Osteoblast (primary cell): ENCODE measurements around the gene CHCHD4. TPM values are rescaled to one million over a fixed set of nuclear protein-coding genes. Genes with fewer than 3 reads are reported as not detected.
A peak's percentile ranks its signal among the peaks of the same experiment; 100 is the strongest.

Source experiments
- DNase-seq: peaks from one replicate; pipeline ENCODE4 v3.0.0; 2011; ENCODE audit warnings: low spot score, mixed read lengths; ENCODE audit not compliant: insufficient read length; ENCODE audit errors: missing footprints
- H2AFZ ChIP-seq: 2 replicates; pipeline ENCODE4 v1.6.0; 2011; ENCODE audit warnings: mild to moderate bottlenecking, low read length
- H3K27ac ChIP-seq: 2 replicates; pipeline ENCODE4 v1.5.1; 2011; ENCODE audit warnings: mild to moderate bottlenecking, low read depth, low read length, moderate library complexity
- H3K27me3 ChIP-seq: 2 replicates; pipeline ENCODE4 v1.6.0; 2012; ENCODE audit warnings: mild to moderate bottlenecking, control low read depth, inconsistent platforms, low read length, moderate library complexity; ENCODE audit not compliant: insufficient read depth
- H3K36me3 ChIP-seq: 2 replicates; pipeline ENCODE4 v1.5.1; 2011; ENCODE audit warnings: mild to moderate bottlenecking, low read length, control low read depth, moderate library complexity; ENCODE audit not compliant: insufficient read depth
- H3K4me1 ChIP-seq: 2 replicates; pipeline ENCODE4 v1.5.1; 2011; ENCODE audit warnings: mild to moderate bottlenecking, low read length, control low read depth, moderate library complexity; ENCODE audit not compliant: insufficient read depth
- H3K4me2 ChIP-seq: 2 replicates; pipeline ENCODE4 v1.6.0; 2011; ENCODE audit warnings: mild to moderate bottlenecking, low read length; ENCODE audit not compliant: insufficient read depth
- H3K4me3 ChIP-seq: fragments of 200-600 bp; sonication (generic); 3 replicates; pipeline ENCODE4 v1.5.1; 2012; ENCODE audit warnings: mild to moderate bottlenecking, low read length, inconsistent platforms; ENCODE audit not compliant: insufficient read depth
- H3K79me2 ChIP-seq: 2 replicates; pipeline ENCODE4 v1.6.0; 2012; ENCODE audit warnings: mild to moderate bottlenecking, low read length, control low read depth, inconsistent platforms; ENCODE audit not compliant: insufficient read depth
- H3K9me3 ChIP-seq: 2 replicates; pipeline ENCODE4 v1.5.1; 2011; ENCODE audit warnings: low read depth, low read length, control low read depth
- H4K20me1 ChIP-seq: 2 replicates; pipeline ENCODE4 v1.6.0; 2012; ENCODE audit warnings: mild to moderate bottlenecking, low read length, control low read depth; ENCODE audit not compliant: insufficient read depth
- total RNA-seq: library from RNA; depleted of rRNA; stranded (reverse); fragments of >200 nt; gene quantifications from 2 replicates; pipeline ENCODE4 v1.2.3, GENCODE V29; 2012
- TF ChIP-seq, protein P1 (sequence below): IDR thresholded peaks from 2 replicates; pipeline ENCODE4 v1.5.1; 2011; ENCODE audit warnings: mild to moderate bottlenecking, low read depth, low read length, moderate library complexity; ENCODE audit errors: extremely low read depth

Gene CHCHD4
- total RNA-seq, 1 donor = 10.1 TPM

DNA sequence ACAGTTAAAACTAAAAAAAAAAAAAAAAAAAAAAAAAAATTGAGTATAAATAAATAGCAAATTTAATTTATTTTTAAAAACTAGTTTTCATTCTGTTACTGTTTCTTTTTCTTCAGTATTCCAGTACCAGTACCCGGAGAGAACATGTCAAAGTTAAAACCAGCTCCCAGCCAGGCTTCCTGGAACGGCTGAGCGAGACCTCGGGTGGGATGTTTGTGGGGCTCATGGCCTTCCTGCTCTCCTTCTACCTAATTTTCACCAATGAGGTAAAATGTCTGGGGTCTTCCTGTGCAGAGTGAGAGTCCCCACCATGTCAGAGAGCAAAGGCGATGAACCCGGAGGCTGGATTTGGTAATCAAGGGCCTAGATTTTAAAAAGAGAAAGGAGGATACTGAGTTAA lies 4.6 kb upstream of the CHCHD4 start:
- Histone ChIP-seq H3K9me3 (no peaks in the 10 kb centered on the region), H3K4me2 (no peak overlapping the region), H4K20me1 (peaks cover 49% of the 10 kb centered on the region), H3K79me2 (peaks cover 53% of the 10 kb centered on the region), H3K36me3 (peaks cover 69% of the 10 kb centered on the region), H3K4me3 (no peak overlapping the region), H3K27me3 (no peaks in the 10 kb centered on the region), H3K27ac (no peak overlapping the region), H3K4me1 (peaks cover 13% of the 10 kb centered on the region), H2AFZ (no peak overlapping the region)
- TF ChIP-seq, protein P1, sequence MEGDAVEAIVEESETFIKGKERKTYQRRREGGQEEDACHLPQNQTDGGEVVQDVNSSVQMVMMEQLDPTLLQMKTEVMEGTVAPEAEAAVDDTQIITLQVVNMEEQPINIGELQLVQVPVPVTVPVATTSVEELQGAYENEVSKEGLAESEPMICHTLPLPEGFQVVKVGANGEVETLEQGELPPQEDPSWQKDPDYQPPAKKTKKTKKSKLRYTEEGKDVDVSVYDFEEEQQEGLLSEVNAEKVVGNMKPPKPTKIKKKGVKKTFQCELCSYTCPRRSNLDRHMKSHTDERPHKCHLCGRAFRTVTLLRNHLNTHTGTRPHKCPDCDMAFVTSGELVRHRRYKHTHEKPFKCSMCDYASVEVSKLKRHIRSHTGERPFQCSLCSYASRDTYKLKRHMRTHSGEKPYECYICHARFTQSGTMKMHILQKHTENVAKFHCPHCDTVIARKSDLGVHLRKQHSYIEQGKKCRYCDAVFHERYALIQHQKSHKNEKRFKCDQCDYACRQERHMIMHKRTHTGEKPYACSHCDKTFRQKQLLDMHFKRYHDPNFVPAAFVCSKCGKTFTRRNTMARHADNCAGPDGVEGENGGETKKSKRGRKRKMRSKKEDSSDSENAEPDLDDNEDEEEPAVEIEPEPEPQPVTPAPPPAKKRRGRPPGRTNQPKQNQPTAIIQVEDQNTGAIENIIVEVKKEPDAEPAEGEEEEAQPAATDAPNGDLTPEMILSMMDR = no peak
- DNase-seq = peak; percentile 85

DNA sequence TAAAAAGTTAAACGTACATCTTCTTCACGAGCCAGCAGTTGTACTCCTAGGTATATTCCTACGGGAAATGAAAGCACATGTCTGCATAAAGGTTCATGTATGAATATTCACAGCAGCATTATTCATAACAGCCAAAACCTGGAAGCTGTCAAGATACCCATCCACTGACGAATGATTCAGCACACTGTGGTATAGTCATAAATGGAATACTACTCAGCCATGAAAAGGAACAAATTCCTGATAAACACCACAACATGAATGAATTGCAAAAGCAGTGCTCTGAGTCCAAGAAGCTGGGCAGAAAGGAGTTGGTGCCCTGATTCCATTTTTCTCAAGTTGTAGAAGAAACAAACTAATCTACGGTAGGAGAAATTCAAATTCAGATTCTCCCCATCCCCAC lies 4.1 kb upstream of the CHCHD4 start:
- no peak overlapping the region for H3K4me3 ChIP-seq
- no peak overlapping the region for H2AFZ ChIP-seq
- peaks cover 59% of the 10 kb centered on the region for H3K79me2 ChIP-seq
- H3K4me1 ChIP-seq = peaks cover 15% of the 10 kb centered on the region
- no peaks in the 10 kb centered on the region for H3K27me3 ChIP-seq
- peaks cover 49% of the 10 kb centered on the region for H4K20me1 ChIP-seq
- no peaks in the 10 kb centered on the region for H3K9me3 ChIP-seq
- H3K27ac ChIP-seq = no peak overlapping the region
- no peak for DNase-seq
- TF ChIP-seq, protein P1 = no peak
- no peak overlapping the region for H3K4me2 ChIP-seq
- H3K36me3 ChIP-seq = peaks cover 63% of the 10 kb centered on the region

DNA sequence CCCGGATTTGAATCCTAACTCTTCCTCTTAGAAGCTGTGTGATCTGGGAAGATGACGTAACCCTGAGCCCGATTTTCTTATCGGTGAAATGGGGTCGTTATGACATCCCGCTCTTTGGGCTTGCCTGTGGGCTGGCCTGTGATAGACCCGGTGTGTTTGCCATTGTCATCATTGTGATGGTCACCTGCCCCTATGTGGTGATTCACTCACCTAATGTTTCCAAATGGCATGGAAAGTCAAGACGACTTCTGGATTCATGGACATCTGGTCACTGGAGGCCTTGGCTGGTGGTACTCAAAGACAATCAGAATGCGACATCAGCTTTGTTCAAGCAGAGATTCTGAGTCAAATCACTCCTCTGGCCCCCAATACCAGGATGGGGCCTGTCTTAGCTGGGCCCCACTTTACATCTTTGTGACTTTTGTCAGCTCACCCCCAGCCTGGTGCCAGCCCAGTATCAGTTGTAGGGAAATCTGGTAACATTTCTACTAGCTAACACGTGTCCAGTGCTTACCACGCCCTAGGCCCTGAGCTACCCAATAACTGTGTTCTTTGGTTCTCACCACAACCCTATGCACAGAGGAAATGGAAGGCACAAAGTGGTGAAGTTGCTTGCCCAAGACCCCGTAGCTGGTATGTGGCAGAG lies 3.0 kb upstream of the CHCHD4 start:
- no peaks in the 10 kb centered on the region for H3K27me3 ChIP-seq
- H3K36me3 ChIP-seq = peaks cover 52% of the 10 kb centered on the region
- H4K20me1 ChIP-seq = peaks cover 49% of the 10 kb centered on the region
- no peaks in the 10 kb centered on the region for H3K9me3 ChIP-seq
- no peak overlapping the region for H3K27ac ChIP-seq
- peaks cover 21% of the 10 kb centered on the region for H3K4me1 ChIP-seq
- H3K79me2 ChIP-seq = peaks cover 68% of the 10 kb centered on the region
- H2AFZ ChIP-seq = no peak overlapping the region
- H3K4me3 ChIP-seq = no peak overlapping the region
- TF ChIP-seq, protein P1 = no peak
- no peak for DNase-seq
- no peak overlapping the region for H3K4me2 ChIP-seq

DNA sequence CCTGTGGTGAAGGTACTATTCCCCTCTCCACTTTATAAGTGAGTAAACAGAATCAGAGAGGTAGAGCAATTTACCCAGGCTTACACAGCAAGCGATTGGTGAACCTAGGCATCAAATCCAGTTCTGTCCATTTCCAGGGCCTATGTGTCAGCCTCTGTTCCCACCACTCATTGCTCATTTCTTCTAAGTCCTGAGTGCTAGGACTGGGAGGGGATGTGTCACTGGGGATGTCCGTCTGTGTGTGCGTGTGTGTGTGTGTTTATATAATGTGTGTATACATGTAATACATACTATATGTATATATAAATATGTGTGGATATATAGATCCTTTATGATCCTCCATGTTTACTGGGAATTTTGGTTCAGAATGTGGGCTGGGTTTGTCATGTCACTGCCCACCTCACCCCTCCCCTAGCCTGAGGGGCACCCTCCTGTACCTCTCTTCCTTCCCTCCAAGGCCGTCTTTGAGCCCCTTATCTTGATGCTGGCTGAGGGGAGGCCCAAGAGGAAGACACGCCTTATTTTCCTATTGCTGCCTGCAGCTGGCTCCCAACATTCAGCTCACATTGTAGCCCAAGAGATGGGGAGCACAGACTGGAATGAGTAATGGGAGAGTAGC lies 2.3 kb upstream of the CHCHD4 start:
- Histone ChIP-seq H2AFZ (no peak overlapping the region), H3K9me3 (no peaks in the 10 kb centered on the region), H3K4me3 (peak overlapping the region; percentile 96), H3K27ac (peak overlapping the region; percentile 61), H3K4me1 (peaks cover 21% of the 10 kb centered on the region), H4K20me1 (peaks cover 49% of the 10 kb centered on the region), H3K27me3 (no peaks in the 10 kb centered on the region), H3K36me3 (peaks cover 47% of the 10 kb centered on the region), H3K79me2 (peaks cover 70% of the 10 kb centered on the region), H3K4me2 (peak overlapping the region; percentile 93)
- no peak for DNase-seq
- TF ChIP-seq, protein P1 = no peak
